ENCODE data around the gene GRHPR.
"Not testable (repeated sequence)": the region's sequence is repeated elsewhere in the genome, so short reads cannot be mapped to it uniquely, and the experiment has no call there.

GRHPR gene

DNA sequence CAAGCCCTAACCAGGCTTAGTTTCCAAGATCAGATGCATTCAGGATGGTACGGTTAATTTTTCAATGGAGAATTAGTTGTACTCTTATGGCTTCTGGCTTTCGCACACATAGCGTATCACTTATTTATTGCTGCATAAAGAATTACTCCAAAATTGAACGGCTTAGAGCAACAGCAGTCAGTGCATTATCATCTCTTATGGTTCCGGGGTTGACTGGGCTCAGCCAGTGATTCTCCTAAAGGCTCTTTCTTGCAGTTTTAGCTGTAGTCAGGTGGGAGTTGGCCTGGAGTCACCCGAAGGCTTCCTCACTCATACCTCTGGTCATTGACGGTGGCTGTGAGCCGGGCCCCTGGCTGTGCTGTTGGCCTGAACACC lies 595 bp upstream of the GRHPR start:
- peak overlapping the region; percentile 71; the same call in 1 of the 2 replicates for H3K4me3 ChIP-seq (ENCODE audit: low read length)
- TF ChIP-seq ZNF274 (IDR thresholded peaks at IDR 0.05; ENCODE audit: low read depth, low read length) = no peak

DNA sequence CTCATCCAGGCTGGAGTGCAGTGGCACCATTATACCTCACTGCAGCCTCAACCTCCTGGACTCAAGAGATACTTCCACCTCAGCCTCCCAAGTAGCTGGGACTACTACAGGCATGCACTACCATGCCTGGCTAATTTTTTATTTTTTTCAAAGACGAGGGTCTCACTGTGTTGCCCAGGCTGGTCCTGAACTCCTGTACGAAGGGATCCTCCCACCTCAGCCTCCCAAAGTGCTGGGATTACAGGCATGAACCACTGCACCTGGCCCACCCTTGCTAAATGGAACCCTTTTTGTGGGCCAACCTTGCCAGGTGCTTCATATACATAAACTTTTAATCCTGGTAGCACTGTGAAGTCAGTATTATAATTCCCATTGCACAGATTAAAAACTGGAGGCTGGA lies 1.0 kb downstream of the GRHPR start:
- TF ChIP-seq ZNF274 (IDR thresholded peaks at IDR 0.05; ENCODE audit: low read depth, low read length) = no peak
- peak overlapping the region; percentile 71 for H3K4me3 ChIP-seq (ENCODE audit: low read length)

DNA sequence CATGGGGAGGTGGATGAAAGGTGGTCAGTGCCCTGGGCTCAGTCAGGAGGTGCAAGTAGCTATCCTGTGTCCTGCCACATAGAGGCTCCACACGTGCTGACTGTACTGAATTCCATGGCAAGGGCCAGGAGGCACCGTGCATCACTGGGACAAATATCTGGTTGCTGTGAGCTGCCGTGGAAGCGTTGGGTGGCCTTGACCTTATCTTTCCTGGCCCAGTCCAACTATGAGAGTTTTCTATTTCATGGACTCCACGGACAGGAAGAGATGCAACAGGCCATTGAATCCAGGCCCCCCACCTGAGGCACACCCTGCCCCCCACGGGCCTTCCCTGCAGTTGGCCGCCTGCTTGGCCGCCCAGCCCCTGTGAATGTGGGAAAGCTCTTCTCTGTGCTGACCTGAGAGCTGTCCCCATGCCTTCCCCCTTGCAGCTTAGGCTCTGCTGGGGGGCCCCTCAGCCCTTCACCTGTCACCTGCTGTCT lies 1.7 kb downstream of the GRHPR start:
- TF ChIP-seq ZNF274 (IDR thresholded peaks at IDR 0.05; ENCODE audit: low read depth, low read length) = no peak
- H3K4me3 ChIP-seq (ENCODE audit: low read length) = peak overlapping the region; percentile 71; the same call in 1 of the 2 replicates

DNA sequence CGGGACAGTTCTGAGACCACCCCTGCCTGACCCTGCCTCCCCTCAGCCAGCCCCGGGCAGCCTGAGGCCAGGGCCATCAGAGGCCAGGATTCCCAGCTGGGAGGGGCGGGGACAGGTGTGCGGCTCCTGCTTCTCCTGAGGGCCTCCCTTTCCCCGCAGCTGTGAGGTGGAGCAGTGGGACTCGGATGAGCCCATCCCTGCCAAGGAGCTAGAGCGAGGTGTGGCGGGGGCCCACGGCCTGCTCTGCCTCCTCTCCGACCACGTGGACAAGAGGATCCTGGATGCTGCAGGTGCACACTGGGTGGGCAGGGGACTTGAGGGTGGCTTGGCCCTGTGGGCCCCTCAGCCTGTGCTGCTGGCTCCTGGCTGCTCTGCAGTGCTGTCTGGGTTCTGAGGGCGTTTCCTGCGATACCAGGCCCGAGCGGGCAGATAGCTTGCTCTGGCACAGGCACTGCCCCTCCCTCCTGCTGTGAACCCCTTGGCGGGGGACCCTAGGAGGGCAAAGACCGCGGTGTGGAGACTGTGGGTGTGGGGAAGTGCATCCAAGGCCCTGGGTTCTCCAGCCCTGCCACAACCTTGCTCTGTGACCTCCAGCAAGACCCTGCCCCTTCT lies 2.3 kb downstream of the GRHPR start:
- no peak for TF ChIP-seq ZNF274 (IDR thresholded peaks at IDR 0.05; ENCODE audit: low read depth, low read length)
- H3K4me3 ChIP-seq (ENCODE audit: low read length) = no peak overlapping the region; the same call in 1 of the 2 replicates

DNA sequence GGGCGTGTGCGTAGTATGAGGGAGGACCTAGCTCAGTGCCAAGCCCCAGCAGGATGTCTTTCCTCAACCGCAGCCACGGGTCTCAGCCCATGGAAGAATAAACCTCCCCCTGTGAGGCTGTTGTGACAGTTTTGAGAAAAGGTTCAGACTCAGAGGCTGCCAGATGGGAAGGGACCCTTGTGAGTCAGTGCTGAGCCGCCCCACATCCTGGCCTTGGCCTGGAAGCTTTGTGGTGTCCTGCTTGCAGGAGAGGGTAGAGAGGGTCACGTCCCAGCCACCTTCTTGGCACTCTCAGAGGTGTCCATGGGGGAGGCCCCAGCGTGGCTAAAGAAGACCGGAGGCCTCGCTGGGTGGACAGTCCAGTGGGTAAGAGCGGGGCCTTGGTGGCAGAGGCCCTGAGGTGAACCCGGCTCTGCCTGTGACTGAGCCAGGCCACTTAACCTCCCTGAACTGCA lies 2.8 kb downstream of the GRHPR start:
- TF ChIP-seq ZNF274 (IDR thresholded peaks at IDR 0.05; ENCODE audit: low read depth, low read length) = no peak
- H3K4me3 ChIP-seq (ENCODE audit: low read length) = no peak overlapping the region

DNA sequence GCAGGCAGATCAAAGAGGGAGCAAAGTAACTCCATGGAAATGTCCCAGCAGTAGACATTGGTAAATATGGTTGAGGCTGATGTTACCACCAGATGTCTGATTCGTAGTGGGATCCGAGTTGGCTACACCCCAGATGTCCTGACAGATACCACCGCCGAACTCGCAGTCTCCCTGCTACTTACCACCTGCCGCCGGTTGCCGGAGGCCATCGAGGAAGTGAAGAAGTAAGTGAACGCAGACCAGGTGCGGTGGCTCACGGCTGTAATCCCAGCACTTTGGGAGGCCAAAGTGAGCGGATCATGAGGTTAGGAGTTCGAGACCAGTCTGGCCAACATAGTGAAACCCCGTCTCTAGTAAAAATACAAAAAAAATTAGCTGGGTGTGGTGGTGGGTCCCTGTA lies 3.9 kb downstream of the GRHPR start:
- not testable (repeated sequence) for H3K4me3 ChIP-seq (ENCODE audit: low read length)

DNA sequence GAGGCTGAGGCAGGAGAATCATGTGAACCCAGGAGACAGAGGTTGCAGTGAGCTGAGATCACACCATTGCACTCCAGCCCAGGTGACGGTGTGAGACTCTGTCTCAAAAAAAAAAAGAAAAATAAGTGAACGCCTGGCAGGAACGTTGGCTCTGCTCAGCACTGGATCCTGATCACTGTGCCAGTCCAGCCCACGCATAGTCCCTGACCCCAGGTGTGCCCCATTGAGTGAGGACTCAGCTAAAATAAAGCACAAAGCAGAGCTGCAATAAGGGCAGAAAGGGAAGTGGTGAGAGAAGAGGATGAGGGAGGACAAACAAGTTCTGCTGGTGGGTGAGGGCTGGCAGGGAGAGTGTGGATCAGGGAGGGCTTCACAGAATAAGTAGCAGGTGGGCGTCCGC lies 4.3 kb downstream of the GRHPR start:
- no peak for TF ChIP-seq ZNF274 (IDR thresholded peaks at IDR 0.05; ENCODE audit: low read depth, low read length)
- H3K4me3 ChIP-seq (ENCODE audit: low read length) = no peak overlapping the region

DNA sequence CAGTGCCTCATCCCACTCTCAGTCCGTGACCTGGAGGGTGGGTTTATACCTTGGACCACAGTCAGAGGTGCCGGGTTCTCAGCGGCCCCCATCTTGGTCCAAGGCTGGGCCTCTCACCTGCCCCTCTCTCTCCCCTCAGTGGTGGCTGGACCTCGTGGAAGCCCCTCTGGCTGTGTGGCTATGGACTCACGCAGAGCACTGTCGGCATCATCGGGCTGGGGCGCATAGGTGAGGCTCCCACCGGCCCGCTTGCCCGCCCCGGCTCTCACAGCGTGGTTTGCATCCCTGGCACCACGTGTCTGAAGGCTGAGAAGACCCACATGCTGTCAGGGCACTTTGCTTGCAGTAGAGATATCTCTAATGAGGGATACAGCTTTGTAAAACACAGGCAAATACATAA lies 5.8 kb downstream of the GRHPR start:
- H3K4me3 ChIP-seq (ENCODE audit: low read length) = no peak overlapping the region
- TF ChIP-seq ZNF274 (IDR thresholded peaks at IDR 0.05; ENCODE audit: low read depth, low read length) = no peak

DNA sequence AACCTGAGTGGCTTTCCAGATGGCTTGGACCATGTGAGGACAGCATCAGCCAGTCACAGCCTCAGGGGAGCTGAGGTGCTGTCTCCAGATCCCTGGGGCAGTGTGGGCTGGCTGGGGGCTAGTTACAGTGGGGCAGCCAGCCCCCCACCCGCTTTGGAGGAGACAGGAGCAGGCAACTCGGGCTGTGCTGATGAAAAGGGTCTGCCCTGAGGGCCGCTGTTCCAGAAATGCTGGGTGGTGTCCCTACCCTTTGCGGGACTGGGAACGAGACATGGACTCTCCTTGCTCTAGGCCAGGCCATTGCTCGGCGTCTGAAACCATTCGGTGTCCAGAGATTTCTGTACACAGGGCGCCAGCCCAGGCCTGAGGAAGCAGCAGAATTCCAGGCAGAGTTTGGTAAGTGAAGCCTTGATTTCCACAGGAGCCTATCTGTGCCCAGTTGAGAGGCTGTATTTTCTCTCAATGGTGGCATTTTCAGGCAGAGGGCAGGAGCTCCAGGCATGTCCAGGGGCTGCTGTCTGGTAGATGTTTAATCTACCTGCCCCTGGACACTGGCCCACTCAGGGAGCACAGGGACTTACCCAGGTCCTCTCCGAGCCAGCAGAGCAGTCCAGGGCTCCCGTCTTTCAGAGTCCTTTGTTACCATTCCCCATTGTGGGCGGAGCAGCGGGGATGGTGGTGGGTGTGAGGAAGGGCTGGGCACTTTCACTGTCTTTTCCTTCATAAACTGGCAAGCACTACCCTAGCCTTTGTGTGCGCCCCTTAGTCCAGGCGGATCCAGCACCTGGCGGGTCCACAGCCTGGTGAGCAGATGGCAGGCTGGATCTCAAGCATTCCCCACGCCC lies 7.2 kb downstream of the GRHPR start:
- TF ChIP-seq ZNF274 (IDR thresholded peaks at IDR 0.05; ENCODE audit: low read depth, low read length) = no peak

DNA sequence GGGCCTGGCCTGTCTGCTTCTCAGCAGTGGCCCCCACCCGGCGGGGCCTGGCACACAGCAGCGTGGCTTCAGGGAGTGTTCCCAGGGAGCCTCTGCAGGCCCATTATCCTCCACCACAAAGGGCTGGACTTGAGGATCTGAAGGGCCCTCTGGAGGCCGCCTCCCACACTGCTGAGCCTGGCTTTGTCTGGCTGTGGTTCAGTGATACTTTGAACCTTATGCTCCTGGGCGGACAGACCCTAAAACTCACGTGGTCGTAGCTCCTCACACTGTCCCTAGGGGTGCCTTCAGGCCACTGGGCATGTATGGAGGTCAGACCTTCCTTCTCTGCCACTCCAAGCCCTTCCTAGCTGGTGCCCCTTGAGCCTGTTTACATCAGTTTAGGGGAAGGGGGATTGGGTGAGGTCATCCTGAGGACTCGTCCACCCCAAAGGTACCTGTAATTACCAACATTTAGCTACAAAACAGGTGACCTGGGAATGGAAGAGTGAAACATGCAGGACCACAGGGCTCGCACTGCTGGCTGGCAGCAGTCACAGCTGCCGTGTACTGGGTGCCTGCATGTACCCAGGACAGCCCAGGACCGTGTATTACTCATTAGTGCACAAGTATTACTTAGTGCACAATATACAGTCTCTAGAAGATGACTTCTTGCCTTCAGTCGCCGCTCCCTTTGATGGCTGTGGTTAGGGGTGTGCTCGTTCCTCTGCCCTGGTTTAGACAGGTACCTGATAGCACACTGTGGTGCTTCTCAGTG lies 8.5 kb downstream of the GRHPR start:
- no peak for TF ChIP-seq ZNF274 (IDR thresholded peaks at IDR 0.05; ENCODE audit: low read depth, low read length)

More for the DNA sequence above, 7.2 kb downstream of the GRHPR start:
- H3K4me3 ChIP-seq (ENCODE audit: low read length) = no peak overlapping the region

DNA sequence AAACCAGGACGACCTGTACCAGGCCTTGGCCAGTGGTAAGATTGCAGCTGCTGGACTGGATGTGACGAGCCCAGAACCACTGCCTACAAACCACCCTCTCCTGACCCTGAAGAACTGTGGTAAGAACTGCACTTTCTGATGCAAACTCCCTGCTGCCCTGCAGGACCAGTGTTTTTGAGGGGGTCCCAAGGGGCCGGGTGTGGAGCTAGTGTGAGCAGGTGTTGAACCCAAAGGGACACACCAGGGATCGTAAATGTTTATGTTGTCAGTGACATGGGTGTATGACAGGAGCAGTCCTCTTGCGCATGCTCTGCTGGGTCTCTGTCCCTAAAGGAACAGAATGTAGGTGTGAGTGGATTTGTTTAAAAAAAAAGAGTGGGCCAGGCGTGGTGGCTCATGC lies 9.5 kb downstream of the GRHPR start:
- TF ChIP-seq ZNF274 (IDR thresholded peaks at IDR 0.05; ENCODE audit: low read depth, low read length) = no peak

More for the DNA sequence above, 8.5 kb downstream of the GRHPR start:
- H3K4me3 ChIP-seq (ENCODE audit: low read length) = no peak overlapping the region

DNA sequence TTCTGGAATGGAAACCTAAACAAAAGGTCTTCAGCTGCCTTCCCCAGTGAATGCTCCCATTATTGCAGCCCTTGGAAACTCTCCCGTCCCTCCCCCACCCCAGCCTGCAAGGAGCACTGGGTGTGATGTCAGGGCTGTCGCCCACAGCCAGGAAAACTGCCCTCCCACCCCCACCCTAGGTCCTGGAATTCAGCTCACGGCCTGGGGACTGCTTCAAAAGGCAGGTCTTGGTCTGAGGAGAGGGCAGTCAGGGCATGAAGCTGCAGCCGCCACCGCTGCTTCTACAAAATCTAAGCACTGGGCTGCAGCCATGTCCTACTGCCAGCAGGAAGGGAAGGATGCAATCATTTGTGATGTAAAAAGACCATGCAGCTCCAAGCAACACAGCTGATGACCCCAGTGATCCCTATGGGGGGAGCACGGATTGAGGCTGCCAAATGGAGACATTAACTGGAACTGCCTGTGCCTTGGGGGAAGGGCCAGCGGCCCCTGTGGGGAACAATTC lies 11.4 kb downstream of the GRHPR start:
- no peak overlapping the region for H3K4me3 ChIP-seq (ENCODE audit: low read length)
- TF ChIP-seq ZNF274 (IDR thresholded peaks at IDR 0.05; ENCODE audit: low read depth, low read length) = no peak

More for the DNA sequence above, 9.5 kb downstream of the GRHPR start:
- H3K4me3 ChIP-seq (ENCODE audit: low read length) = no peak overlapping the region

DNA sequence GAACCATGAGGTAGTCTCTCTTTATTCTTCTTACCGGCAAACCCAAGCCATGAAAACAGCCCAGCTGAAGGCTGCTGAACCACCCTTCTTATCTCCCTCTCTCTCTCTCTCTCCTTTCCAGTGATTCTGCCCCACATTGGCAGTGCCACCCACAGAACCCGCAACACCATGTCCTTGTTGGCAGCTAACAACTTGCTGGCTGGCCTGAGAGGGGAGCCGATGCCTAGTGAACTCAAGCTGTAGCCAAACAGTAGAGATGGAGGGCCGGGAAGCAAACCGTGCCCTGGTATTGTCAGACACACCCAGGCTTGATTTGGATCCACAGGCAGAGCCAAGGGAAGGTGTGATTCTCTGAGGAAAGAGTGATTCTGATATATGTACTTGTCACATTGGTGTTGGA lies 14.0 kb downstream of the GRHPR start:
- no peak for TF ChIP-seq ZNF274 (IDR thresholded peaks at IDR 0.05; ENCODE audit: low read depth, low read length)
- no peak overlapping the region for H3K4me3 ChIP-seq (ENCODE audit: low read length)

DNA sequence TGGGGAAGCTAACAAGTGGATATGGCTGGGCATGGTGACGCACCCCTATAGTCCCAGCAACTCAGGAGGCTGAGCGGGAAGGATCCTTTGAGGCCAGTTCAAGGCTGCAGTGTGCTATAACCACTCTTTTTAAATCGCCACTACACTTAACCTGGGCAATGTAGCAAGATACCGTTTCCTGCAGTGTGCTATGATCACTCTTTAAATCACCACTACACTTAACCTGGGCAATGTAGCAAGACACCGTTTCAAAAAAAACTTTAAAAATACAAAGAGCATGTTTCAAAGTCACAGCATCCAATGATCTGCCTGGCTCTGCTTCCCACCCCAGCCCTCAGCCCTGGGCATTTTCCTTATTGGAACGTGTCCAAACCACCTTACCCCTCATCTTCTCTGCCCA lies 14.5 kb downstream of the GRHPR start:
- no peak overlapping the region for H3K4me3 ChIP-seq (ENCODE audit: low read length)
- no peak for TF ChIP-seq ZNF274 (IDR thresholded peaks at IDR 0.05; ENCODE audit: low read depth, low read length)
